ENCODE measurements around the gene PFN4.

- TF ChIP-seq CTCF (IDR thresholded peaks at IDR 0.05) (peak in 2 of 4 donors; percentile 2 to 26), POLR2A (IDR thresholded peaks at IDR 0.05) (no peak)
These were observed 47.0 kb downstream of the PFN4 start, which contains the start of gene SF3B6 for GRCh38 chr2:24075915-24076848.
